HG03521 (cell line): ENCODE results near the gene RUNDC1.

Experiments
- ATAC-seq: cut with Tn5 transposase; IDR thresholded peaks from one replicate; pipeline ENCODE4 v1.9.1; 2021; ENCODE audit warnings: mild to moderate bottlenecking, moderate library complexity; ENCODE audit not compliant: unreplicated experiment

Gene RUNDC1

GRCh38 chr17:43039646-43040045 is 59.3 kb downstream of the RUNDC1 start:
- no peak for ATAC-seq

- ATAC-seq = no peak
Measured at GRCh38 chr17:43040655-43041054, 60.3 kb downstream of the RUNDC1 start.

GRCh38 chr17:43042025-43042628 is 61.8 kb downstream of the RUNDC1 start:
- no peak for ATAC-seq
